ENCODE results near the gene KLF6.

- TF ChIP-seq CTCF (IDR thresholded peaks at IDR 0.05) (no peak), POLR2A (IDR thresholded peaks at IDR 0.05) (no peak)
Observed at GRCh38 chr10:3792710-3793219, 7.8 kb upstream of the KLF6 start.

Measured in Peyer's patch (tissue), 4 donors.